OCI-LY7 (cell line): ENCODE data around the gene B3GALT4.

Experiments
- CTCF ChIP-seq: fragments of 200-600 bp; sonication (generic); conservative IDR thresholded peaks from 2 replicates; pipeline ENCODE4 v1.5.1; 2014; ENCODE audit warnings: mild to moderate bottlenecking, antibody characterized with exemption, low read length, moderate library complexity, mixed read lengths
- EZH2phosphoT487 ChIP-seq: fragments of 200-600 bp; sonication (generic); IDR thresholded peaks from 2 replicates; pipeline ENCODE4 v1.6.1; 2018; ENCODE audit warnings: low read depth, borderline replicate concordance, mild to moderate bottlenecking, mixed run types, antibody characterized with exemption, low read length, moderate library complexity, mixed read lengths

- TF ChIP-seq CTCF (no peak), EZH2phosphoT487 (no peak)
Observed at GRCh38 chr6:33272275-33273128, 4.4 kb upstream of the B3GALT4 start.
